K562 (cell line): ENCODE measurements around the gene FXYD1. TPM values are rescaled to one million over a fixed set of nuclear protein-coding genes. Genes with fewer than 3 reads are reported as not detected.
A peak's percentile ranks its signal among the peaks of the same experiment; 100 is the strongest.

Experiments
- ATF1 ChIP-seq, 2 experiments: fragments of 450-650 bp in 1 of 2; IDR thresholded peaks; 2 replicates each; pipeline ENCODE4 v1.6.1; 2016; ENCODE audit warnings: missing compliant biosample characterization in 1 of 2, missing genetic modification characterization in 1 of 2
- MBD2 ChIP-seq: sonication (generic); IDR thresholded peaks from 2 replicates; pipeline ENCODE4 v1.6.1; 2016; ENCODE audit warnings: low read depth, borderline replicate concordance
- POLR2A ChIP-seq: fragments of 450-650 bp; conservative IDR thresholded peaks from 2 replicates; pipeline ENCODE4 v1.6.1; 2016
- TAF7 ChIP-seq: fragments of 450-650 bp; IDR thresholded peaks from 2 replicates; pipeline ENCODE4 v1.6.1; 2016; ENCODE audit warnings: missing genetic modification characterization, missing compliant biosample characterization
- polyA plus RNA-seq, 8 experiments: library from polyadenylated mRNA; depleted of rRNA in 4 of 8; stranded (reverse) in 5 of 8; unstranded in 3 of 8; fragments of >200 nt; fragmentation: Nextera tagmentation in 2 of 8; fragmentation: Illumina TruSeq in 1 of 8; extraction: Ambion mirVana in 2 of 8; extraction: Trizol in 1 of 8; gene quantifications; 2 replicates each; pipeline versions ENCODE4 v1.2.1 to v1.2.3, GENCODE V29; 2011 to 2014; ENCODE audit warnings: inconsistent platforms in 1 of 8, missing spikeins in 1 of 8
- total RNA-seq, 7 experiments: library from RNA; depleted of rRNA in 6 of 7; stranded (reverse); fragments of >200 nt in 6 of 7; fragmentation: Illumina TruSeq in 2 of 7; extraction: Trizol in 2 of 7; gene quantifications; 2 replicates each; pipeline versions ENCODE4 v1.2.1 to v1.2.3, GENCODE V29; 2011 to 2021; ENCODE audit warnings: low replicate concordance in 1 of 7
- TF ChIP-seq, protein P1 (sequence below), 2 experiments: fragments of 450-650 bp; conservative IDR thresholded peaks; 2 replicates each; pipeline ENCODE4 v1.6.1; 2017; ENCODE audit warnings: mild to moderate bottlenecking in 2 of 2, moderate library complexity in 2 of 2
- TF ChIP-seq, protein P2 (sequence below), 2 experiments: fragments of 450-650 bp in 1 of 2; sonication (generic) in 1 of 2; formaldehyde crosslinking in 1 of 2; IDR thresholded peaks; 2 replicates each; pipeline versions ENCODE4 v1.7.1 to v1.9.0; 2016 to 2022; ENCODE audit warnings: inconsistent platforms in 1 of 2, mild to moderate bottlenecking in 1 of 2, missing genetic modification reagents in 1 of 2
- TF ChIP-seq, protein P3 (sequence below), 2 experiments: fragments of 450-650 bp in 1 of 2; sonication (generic) in 1 of 2; formaldehyde crosslinking in 1 of 2; IDR thresholded peaks in 1 of 2; conservative IDR thresholded peaks in 1 of 2; 2 replicates each; pipeline versions ENCODE4 v1.6.1 to v1.8.1; 2016 to 2023; ENCODE audit warnings: mild to moderate bottlenecking in 2 of 2, moderate library complexity in 2 of 2, inconsistent platforms in 1 of 2, missing genetic modification reagents in 1 of 2
- TF ChIP-seq, protein P4 (sequence below): sonication (generic); formaldehyde crosslinking; IDR thresholded peaks from 2 replicates; pipeline ENCODE4 v1.9.0; 2022; ENCODE audit warnings: mild to moderate bottlenecking, missing genetic modification reagents

FXYD1 gene
- total and polyA plus RNA-seq, 9 of the 15 experiments (the other 6 are each of a cell fraction or from before 2014, with no cell fraction given) = 0.40 to 3.2 (median 1.8) TPM; not detected in 3

DNA sequence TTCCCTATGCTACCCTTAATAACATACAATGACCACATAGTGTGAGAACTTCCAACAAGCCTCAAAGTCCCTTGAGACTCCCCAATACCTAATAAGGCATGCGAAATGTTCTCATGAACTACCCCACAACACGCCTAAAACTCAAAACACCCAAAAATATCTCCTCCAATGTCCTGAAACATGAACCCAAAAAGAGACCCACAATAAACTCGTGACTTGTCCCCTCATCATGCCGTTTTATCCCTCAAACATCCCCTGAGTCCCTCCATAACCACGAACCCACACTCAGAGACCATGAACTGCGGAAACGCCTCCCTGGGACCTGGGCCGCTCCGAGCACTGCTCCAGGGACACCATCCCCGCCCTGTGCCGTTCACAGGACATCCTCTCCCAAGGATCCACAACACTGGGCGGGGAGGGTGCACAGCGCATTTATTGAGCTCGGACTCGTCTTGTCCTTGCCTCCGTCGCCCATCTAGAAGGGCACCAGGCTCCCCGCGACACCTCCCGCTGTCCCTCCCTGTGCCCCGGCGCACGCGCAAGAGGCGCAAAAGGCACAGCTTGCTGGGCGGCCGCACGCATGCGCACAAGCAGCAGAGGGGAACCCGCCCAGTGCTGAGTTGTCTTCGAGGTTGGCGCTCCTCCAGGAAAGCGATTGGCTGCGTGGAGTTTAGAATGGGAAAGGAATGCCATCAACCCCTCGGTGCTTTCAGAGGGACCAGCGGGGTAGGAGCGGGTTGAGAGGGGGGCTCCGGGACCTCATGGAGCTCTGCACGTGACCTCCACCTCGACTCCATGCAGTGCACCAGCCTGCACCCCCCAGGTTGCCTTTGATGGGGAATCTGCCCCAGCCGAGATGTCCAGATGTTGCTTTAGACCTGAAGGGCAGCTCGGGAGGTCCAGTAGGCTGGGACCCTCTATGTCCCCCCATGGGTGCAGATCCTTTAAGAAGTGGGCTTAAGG is 14.2 kb upstream of the FXYD1 start (continued):
- TF ChIP-seq ATF1 (CRISPR knock-in tag; IDR thresholded peaks at IDR 0.05) = no peak
- peak; percentile 13; the same call in 1 of the 2 replicates for TF ChIP-seq ATF1 (tag; IDR thresholded peaks at IDR 0.05)
- peak; percentile 21; the same call in 1 of the 2 replicates for TF ChIP-seq TAF7 (tag)
- TF ChIP-seq, protein P1, sequence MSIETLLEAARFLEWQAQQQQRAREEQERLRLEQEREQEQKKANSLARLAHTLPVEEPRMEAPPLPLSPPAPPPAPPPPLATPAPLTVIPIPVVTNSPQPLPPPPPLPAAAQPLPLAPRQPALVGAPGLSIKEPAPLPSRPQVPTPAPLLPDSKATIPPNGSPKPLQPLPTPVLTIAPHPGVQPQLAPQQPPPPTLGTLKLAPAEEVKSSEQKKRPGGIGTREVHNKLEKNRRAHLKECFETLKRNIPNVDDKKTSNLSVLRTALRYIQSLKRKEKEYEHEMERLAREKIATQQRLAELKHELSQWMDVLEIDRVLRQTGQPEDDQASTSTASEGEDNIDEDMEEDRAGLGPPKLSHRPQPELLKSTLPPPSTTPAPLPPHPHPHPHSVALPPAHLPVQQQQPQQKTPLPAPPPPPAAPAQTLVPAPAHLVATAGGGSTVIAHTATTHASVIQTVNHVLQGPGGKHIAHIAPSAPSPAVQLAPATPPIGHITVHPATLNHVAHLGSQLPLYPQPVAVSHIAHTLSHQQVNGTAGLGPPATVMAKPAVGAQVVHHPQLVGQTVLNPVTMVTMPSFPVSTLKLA (conservative IDR thresholded peaks at IDR 0.05) = 0 out of 4 replicates have a peak, but pooled peaks of 1 of the 2 experiments have one; percentile 18
- TF ChIP-seq, protein P2, sequence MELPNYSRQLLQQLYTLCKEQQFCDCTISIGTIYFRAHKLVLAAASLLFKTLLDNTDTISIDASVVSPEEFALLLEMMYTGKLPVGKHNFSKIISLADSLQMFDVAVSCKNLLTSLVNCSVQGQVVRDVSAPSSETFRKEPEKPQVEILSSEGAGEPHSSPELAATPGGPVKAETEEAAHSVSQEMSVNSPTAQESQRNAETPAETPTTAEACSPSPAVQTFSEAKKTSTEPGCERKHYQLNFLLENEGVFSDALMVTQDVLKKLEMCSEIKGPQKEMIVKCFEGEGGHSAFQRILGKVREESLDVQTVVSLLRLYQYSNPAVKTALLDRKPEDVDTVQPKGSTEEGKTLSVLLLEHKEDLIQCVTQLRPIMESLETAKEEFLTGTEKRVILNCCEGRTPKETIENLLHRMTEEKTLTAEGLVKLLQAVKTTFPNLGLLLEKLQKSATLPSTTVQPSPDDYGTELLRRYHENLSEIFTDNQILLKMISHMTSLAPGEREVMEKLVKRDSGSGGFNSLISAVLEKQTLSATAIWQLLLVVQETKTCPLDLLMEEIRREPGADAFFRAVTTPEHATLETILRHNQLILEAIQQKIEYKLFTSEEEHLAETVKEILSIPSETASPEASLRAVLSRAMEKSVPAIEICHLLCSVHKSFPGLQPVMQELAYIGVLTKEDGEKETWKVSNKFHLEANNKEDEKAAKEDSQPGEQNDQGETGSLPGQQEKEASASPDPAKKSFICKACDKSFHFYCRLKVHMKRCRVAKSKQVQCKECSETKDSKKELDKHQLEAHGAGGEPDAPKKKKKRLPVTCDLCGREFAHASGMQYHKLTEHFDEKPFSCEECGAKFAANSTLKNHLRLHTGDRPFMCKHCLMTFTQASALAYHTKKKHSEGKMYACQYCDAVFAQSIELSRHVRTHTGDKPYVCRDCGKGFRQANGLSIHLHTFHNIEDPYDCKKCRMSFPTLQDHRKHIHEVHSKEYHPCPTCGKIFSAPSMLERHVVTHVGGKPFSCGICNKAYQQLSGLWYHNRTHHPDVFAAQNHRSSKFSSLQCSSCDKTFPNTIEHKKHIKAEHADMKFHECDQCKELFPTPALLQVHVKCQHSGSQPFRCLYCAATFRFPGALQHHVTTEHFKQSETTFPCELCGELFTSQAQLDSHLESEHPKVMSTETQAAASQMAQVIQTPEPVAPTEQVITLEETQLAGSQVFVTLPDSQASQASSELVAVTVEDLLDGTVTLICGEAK (IDR thresholded peaks at IDR 0.05) = peak; percentile 36; the same call in 1 of the 2 replicates
- TF ChIP-seq, protein P2 (CRISPR knock-in tag; IDR thresholded peaks at IDR 0.05) = no peak
- TF ChIP-seq MBD2 = peak; percentile 26; the same call in 1 of the 2 replicates
- TF ChIP-seq, protein P3, sequence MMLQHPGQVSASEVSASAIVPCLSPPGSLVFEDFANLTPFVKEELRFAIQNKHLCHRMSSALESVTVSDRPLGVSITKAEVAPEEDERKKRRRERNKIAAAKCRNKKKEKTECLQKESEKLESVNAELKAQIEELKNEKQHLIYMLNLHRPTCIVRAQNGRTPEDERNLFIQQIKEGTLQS (IDR thresholded peaks at IDR 0.05) = no peak
- TF ChIP-seq, protein P3 (CRISPR knock-in tag; conservative IDR thresholded peaks at IDR 0.05) = peak; percentile 55; the same call in 1 of the 2 replicates
- TF ChIP-seq, protein P4, sequence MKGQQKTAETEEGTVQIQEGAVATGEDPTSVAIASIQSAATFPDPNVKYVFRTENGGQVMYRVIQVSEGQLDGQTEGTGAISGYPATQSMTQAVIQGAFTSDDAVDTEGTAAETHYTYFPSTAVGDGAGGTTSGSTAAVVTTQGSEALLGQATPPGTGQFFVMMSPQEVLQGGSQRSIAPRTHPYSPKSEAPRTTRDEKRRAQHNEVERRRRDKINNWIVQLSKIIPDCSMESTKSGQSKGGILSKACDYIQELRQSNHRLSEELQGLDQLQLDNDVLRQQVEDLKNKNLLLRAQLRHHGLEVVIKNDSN = peak; percentile 90
- TF ChIP-seq POLR2A = peak; percentile 79
